ENCODE results near the gene PARD3B. TPM values are rescaled to one million over a fixed set of nuclear protein-coding genes. Genes with fewer than 3 reads are reported as not detected.
A peak's percentile ranks its signal among the peaks of the same experiment; 100 is the strongest.

The PARD3B gene
- total and polyA plus RNA-seq, 2 of the 8 experiments (the other 6 are each of a cell fraction or from before 2014, with no cell fraction given): 1.2 to 5.7 TPM

GRCh38 chr2:205540036-205540435 is 994.8 kb downstream of the PARD3B start:
- POLR2A ChIA-PET (ENCODE audit: partially characterized antibody): interaction anchor here (1.2 kb wide), 1 partner anchor 57 kb away, joined by 4 read pairs; no protein-coding TSS in a partner anchor

More at GRCh38 chr2:205540036-205540435, 994.8 kb downstream of the PARD3B start:
- no peak overlapping the region for H4K5ac ChIP-seq (ENCODE audit: insufficient read length, low read depth, low read length)
- H2AK5ac ChIP-seq (ENCODE audit: low read depth, low read length): peak overlapping the region; percentile 89; the same call in 1 of the 2 replicates
- no peak overlapping the region for H2BK120ac ChIP-seq (replicated peaks; ENCODE audit: low read depth, low read length)
- H2AFZ ChIP-seq (ENCODE audit: low read length): no peak overlapping the region
- DNase-seq (ENCODE audit: low read depth in 1 of 2, low spot score in 2 of 2): no peak
- no peaks in the 10 kb centered on the region for H3K36me3 ChIP-seq (ENCODE audit: control insufficient read depth in 2 of 4, insufficient read depth in 4 of 4, low read length in 3 of 4)
- no peaks in the 10 kb centered on the region for H4K20me1 ChIP-seq (replicated peaks in 1 of 2; ENCODE audit: control insufficient read depth in 1 of 2, insufficient read depth in 2 of 2, low read length in 2 of 2)
- no peak overlapping the region for H3K4me2 ChIP-seq (ENCODE audit: insufficient read depth in 1 of 2, low read depth in 2 of 2, low read length in 2 of 2)
- H3K9ac ChIP-seq (replicated peaks in 1 of 4; ENCODE audit: extremely low read depth in 1 of 4, low read depth in 3 of 4, low read length in 3 of 4): no peak overlapping the region
- TF ChIP-seq CHD2 (IDR thresholded peaks at IDR 0.05; ENCODE audit: low read length) (no peak), CHD1 (IDR thresholded peaks at IDR 0.05; ENCODE audit: low read depth, low read length) (no peak), HDAC2 (IDR thresholded peaks at IDR 0.05; ENCODE audit: borderline replicate concordance in 1 of 2, low read depth in 2 of 2, low read length in 2 of 2) (no peak), POLR2AphosphoS5 (IDR thresholded peaks at IDR 0.05; ENCODE audit: low read depth, low read length) (no peak), SAP30 (IDR thresholded peaks at IDR 0.05; ENCODE audit: insufficient read depth, insufficient replicate concordance, low read length) (no peak), KDM4A (IDR thresholded peaks at IDR 0.05; ENCODE audit: low read depth, low read length, severe bottlenecking) (no peak), ASH2L (IDR thresholded peaks at IDR 0.05; ENCODE audit: low read length) (no peak)
- TF ChIP-seq, protein P1, sequence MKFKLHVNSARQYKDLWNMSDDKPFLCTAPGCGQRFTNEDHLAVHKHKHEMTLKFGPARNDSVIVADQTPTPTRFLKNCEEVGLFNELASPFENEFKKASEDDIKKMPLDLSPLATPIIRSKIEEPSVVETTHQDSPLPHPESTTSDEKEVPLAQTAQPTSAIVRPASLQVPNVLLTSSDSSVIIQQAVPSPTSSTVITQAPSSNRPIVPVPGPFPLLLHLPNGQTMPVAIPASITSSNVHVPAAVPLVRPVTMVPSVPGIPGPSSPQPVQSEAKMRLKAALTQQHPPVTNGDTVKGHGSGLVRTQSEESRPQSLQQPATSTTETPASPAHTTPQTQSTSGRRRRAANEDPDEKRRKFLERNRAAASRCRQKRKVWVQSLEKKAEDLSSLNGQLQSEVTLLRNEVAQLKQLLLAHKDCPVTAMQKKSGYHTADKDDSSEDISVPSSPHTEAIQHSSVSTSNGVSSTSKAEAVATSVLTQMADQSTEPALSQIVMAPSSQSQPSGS (IDR thresholded peaks at IDR 0.05; ENCODE audit: low read length): no peak
- TF ChIP-seq, protein P2, sequence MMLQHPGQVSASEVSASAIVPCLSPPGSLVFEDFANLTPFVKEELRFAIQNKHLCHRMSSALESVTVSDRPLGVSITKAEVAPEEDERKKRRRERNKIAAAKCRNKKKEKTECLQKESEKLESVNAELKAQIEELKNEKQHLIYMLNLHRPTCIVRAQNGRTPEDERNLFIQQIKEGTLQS (IDR thresholded peaks at IDR 0.05; ENCODE audit: insufficient read depth, low read depth, low read length): no peak
- H3K27me3 ChIP-seq (replicated peaks in 1 of 4; ENCODE audit: control insufficient read depth in 3 of 4, extremely low read depth in 1 of 4, insufficient read depth in 3 of 4, low read length in 3 of 4): no peaks in the 10 kb centered on the region
- no peak overlapping the region for H3K23ac ChIP-seq (ENCODE audit: insufficient read length)
- CTCF ChIA-PET (ENCODE audit: partially characterized antibody): interaction anchor here (0.7 to 0.8 kb wide), 2 partner anchors 9 to 12 kb away, joined by 3 read pairs; no protein-coding TSS in a partner anchor
- H3K79me1 ChIP-seq (ENCODE audit: low read depth, low read length): no peaks in the 10 kb centered on the region
- H2BK15ac ChIP-seq (ENCODE audit: low read length): no peak overlapping the region
- no peak overlapping the region for H3K18ac ChIP-seq (ENCODE audit: extremely low read depth, low read length)
- H3K56ac ChIP-seq (replicated peaks; ENCODE audit: insufficient read length, low read depth, low read length): no peak overlapping the region
- H3K4ac ChIP-seq (replicated peaks; ENCODE audit: insufficient read length, low read depth, low read length): no peak overlapping the region
- no peak overlapping the region for H2BK5ac ChIP-seq (ENCODE audit: low read depth, low read length)
- 86% methylated on average over 5 of the region's 5 CpGs; no CpG with 5 or more reads in 1 of the 2 experiments for WGBS, 2 experiments (ENCODE audit: extremely low coverage in 1 of 2, insufficient coverage in 1 of 2, insufficient read length in 1 of 2, insufficient replicate concordance in 2 of 2, low coverage in 1 of 2, low lambda C conversion rate in 2 of 2, missing lambda C conversion rate in 1 of 2)
- no peak overlapping the region for H2BK20ac ChIP-seq (ENCODE audit: low read length)
- no peak overlapping the region for H3K27ac ChIP-seq (ENCODE audit: low read depth, low read length)
- no peaks in the 10 kb centered on the region for H3K23me2 ChIP-seq (ENCODE audit: low read depth, low read length)
- H2BK12ac ChIP-seq (ENCODE audit: low read depth, low read length): no peak overlapping the region
- no peak for FAIRE-seq
- no peak overlapping the region for H4K91ac ChIP-seq (replicated peaks; ENCODE audit: insufficient read length, low read length)
- no peaks in the 10 kb centered on the region for H3K4me1 ChIP-seq (replicated peaks in 1 of 4; ENCODE audit: control insufficient read depth in 3 of 4, insufficient read depth in 4 of 4, low read length in 3 of 4)
- H4K8ac ChIP-seq (ENCODE audit: extremely low read depth, insufficient read depth, low read length): no peak overlapping the region
- H3K4me3 ChIP-seq (ENCODE audit: extremely low read depth in 1 of 4, insufficient read depth in 2 of 4, low read depth in 3 of 4, low read length in 4 of 4): no peak overlapping the region
- no peak overlapping the region for H3K14ac ChIP-seq (ENCODE audit: insufficient read length)
- H3K9me3 ChIP-seq (ENCODE audit: insufficient read depth in 2 of 2, low read depth in 1 of 2, low read length in 1 of 2): no peaks in the 10 kb centered on the region
- no peaks in the 10 kb centered on the region for H3K79me2 ChIP-seq (ENCODE audit: control insufficient read depth in 1 of 2, insufficient read depth in 2 of 2, low read length in 2 of 2)

Measured in H1 (cell line).